NCI-H1092 (cell line): Measurements from ENCODE around the gene PPA1.
"Not testable (repeated sequence)": the region's sequence is repeated elsewhere in the genome, so short reads cannot be mapped to it uniquely, and the experiment has no call there.

Experiments
- DNase-seq: peaks from one replicate; lab custom pipeline; 2025; lab: John Stamatoyannopoulos, UW

Gene PPA1

GRCh38 chr10:70233109-70233938 lies at the start of gene PPA1:
PPA1 (minus strand) TSS chr10:70233429; CDS start chr10:70233327, 102 bp downstream.
- DNase-seq, result peak; percentile 95

GRCh38 chr10:70281609-70282008 lies 48.4 kb upstream of the PPA1 start:
- DNase-seq, result no peak

DNA sequence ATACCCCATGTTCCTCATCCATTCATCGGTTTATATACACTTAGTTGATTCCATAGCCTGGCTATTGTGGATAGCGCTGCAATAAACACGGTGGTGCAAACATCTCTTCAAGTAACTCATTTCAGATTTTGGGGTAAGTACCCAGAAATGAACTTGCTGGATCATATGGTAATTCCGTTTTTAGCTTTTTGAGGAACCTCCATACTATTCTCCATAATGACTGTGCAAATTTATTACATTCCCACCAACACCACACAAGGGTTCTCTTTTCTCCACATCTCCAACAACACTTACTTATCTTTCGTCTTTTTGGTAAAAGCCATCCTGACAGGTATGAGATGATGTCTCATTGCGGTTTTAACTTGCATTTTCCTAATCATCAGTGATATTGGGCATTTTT lies 46.9 kb upstream of the PPA1 start:
- DNase-seq, result no peak

GRCh38 chr10:70277396-70278030 lies 44.3 kb upstream of the PPA1 start:
- DNase-seq, result no peak

DNA sequence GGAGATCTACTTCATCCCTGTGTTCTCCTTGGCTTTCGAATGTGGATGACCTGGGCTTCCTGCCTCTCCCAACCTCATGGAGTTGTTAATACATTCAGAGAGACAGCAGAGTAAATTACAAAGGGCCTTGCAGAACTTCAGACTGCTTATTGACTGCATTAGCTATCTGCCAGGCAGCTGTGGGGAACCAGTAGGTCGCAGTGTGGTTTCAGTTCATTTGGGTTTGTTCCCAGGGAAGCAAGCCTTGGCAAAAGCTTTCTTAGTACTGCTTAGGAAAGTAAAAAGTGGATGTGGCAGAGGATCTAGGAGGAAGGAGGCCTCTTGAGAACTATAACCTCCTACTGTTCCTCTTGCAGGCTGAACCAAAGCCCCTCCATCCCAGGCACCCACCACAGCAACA lies 41.4 kb upstream of the PPA1 start:
- DNase-seq, result no peak

DNA sequence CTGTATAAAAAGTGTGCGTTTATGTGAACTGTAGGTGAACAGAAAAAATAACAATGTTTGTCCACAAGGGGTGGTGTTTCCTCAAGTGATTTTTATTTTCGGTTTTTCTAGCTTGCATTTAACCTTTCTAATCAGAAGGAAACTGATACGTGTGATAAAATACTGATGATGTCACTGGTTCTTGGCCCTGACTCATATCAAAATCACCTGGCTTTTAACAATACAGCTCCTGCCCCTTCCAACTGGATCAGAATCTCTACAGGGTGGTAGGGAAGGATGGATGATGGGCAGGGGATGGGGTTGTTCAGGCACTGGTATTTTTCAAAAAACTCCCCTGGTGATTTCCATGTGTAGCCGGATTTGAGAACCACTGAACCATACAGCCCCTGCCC lies 39.7 kb upstream of the PPA1 start:
- no peak for DNase-seq

GRCh38 chr10:70271996-70272924 lies 39.0 kb upstream of the PPA1 start:
- DNase-seq, result no peak

DNA sequence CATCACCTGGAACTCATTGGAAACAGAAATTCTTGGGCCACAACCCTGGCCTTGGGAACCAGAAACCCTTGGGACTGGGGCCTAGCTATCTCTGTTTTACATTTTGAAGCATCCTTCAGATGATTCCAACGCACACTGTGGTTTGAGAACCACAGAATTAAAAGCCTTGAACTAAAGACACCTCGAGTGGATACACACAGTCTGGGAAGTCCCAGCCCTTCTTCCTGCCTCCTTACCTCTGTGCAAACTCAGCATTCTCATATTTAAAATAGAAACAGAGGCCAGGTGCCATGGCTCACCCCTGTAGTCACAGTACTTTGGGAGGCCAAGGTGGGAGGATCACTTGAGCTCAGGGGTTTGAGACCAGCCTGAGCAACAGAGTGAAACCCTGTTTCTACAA lies 37.7 kb upstream of the PPA1 start:
- no peak for DNase-seq

DNA sequence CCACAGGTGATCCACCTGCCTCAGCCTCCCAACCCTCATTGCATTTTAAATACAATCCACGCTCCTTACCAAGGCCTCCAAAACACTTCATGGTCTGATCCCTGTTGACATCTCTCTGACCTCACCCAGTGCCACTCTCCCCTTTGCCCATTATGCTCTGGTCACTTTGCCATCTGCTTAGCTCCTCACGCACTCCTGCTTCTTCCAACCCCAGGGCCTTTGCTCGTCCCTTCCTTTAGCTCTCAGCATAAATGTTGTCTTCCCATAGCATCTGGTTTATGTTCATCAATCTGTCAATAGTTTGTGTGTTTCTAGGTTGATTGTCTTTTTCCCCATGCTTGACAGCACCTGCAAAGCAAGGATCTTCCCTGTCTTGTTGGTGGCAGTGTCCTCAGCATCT lies 36.5 kb upstream of the PPA1 start:
- no peak for DNase-seq

GRCh38 chr10:70268376-70268775 lies 35.1 kb upstream of the PPA1 start:
- no peak for DNase-seq

- DNase-seq, result no peak
Measured at GRCh38 chr10:70267161-70267933, 34.1 kb upstream of the PPA1 start.

DNA sequence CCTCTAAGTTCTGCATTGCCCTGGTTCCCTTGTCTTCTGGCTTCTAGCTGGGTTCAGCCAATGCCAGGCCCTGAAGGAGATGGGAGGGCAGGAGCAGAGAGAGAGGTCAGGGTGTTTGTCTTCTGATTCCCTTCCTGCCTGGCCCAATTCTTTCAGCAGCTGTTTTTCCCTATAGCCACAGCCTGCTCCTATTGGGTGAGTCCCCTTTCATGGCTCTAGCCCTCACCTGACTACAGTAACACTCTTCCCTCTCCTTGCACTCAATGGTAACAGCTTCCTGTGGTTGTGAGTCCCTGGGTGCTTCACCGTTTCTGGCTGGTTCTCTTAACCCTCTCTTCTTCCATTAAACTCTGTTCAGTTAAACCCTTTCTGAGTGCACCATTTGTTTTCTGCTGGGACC lies 33.5 kb upstream of the PPA1 start:
- no peak for DNase-seq

GRCh38 chr10:70266056-70266455 lies 32.8 kb upstream of the PPA1 start:
- DNase-seq, result no peak

DNA sequence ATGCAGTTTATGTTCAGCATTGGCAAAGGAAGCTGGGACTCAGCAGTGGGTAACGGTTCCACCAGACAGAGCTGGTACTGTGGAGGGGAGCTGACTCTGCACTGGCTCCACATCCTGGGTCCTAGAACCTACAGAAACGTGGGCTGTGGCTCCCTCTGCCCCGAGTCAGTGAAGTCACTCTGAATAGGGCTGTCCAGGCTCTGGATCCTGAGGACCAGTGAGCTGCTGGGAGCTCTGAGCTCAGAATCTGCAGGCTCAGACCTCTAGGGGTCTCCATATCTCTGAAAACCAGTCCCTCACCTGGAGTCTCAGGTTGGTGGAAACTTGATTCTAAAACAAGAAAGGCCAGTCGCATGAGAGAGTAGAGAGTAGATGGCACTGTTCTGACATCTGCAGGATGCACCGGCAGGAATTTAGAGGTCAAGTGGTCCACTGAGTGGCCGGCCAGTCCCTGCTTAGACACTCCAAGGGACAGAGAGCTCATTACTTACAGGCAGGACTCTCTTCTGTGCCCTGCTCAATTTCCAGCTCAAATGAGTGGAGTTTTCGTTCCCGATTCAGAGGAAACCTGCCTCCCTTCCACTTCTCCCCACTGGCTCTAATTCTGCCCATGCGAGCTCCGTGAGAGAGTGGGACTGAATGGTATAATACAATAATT lies 31.9 kb upstream of the PPA1 start:
- no peak for DNase-seq

DNA sequence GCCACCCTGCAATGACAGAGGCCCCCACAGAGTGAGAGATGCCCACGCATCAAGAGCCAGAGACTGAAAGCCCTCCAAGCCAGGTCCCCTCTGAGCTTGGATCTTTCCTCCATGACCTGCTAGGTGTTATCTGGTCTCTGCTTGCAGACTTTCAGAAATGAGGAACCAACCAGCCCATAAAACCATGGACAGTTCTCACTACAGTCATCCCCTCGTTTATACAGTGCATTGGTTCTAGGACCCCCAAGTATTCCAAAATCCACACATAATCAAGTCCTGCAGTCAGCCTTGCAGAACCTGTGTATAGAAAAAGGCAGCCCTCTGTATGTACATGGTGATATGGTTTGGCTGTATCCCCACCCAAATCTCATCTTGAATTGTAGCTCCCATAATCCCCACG lies 27.5 kb upstream of the PPA1 start:
- DNase-seq, result no peak

GRCh38 chr10:70260259-70260658 lies 27.0 kb upstream of the PPA1 start:
- no peak for DNase-seq

- no peak for DNase-seq
Measured at GRCh38 chr10:70258216-70258615, 25.0 kb upstream of the PPA1 start.

GRCh38 chr10:70257816-70258215 lies 24.6 kb upstream of the PPA1 start:
- not testable (repeated sequence) for DNase-seq

DNA sequence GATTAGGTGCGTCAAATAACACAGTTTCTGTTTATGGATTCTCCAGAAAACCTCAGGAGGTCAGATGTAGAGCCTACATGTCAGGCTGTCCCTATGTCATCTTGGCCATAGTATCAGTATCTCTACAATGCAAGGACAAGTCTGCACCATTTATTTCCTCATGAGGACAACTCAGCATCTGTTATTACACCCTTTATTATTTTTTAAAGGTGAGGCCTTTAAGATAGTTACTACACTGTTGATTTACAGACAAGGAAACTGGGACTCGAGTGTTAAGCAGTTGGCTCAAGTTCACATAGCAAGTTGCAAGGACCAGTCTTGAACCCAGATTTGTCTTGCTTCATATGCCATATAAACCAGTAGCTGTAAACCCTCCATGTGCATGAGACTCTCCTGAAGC lies 23.2 kb upstream of the PPA1 start:
- DNase-seq, result no peak

DNA sequence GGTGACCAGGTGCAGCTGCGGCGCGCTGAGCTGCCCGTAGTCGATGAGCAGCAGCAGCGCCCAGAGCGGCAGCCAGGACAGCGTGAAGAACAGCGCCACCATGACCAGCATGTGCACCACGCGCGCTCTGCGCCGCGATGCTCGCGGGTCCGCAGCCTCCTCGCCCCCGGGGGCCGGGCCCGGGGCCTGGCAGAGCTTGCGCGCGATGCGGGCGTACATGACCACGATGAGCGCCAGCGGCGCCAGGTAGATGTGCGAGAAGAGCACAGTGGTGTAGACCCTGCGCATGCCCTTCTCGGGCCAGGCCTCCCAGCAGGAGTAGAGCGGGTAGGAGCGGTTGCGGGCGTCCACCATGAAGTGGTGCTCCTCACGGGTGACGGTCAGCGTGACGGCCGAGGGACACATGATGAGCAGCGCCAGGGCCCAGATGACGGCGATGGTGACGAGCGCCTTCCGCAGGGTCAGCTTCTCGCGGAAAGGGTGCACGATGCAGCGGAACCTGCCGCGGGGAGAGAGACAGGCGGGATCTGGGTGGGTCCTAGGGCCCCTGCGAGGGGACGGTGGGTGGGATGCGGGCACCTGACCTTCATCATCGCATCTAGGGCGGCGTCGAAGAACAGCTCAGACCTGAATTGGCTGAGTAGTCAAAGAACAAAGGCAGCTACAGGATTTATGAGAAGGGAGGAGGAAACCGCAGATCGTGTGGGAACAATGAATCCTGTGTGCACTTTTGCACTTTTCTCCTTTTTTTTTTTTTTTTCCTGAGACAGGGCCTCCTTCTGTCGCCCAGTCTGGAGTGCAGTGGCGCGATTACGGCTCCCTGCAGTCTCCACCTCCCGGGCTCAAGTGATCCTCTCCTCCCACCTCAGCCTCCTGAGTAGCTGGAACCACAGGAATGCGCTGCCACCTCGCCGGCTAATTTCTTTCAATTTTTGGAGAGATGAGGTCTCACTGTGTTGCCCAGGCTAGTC lies 22.4 kb upstream of the PPA1 start:
- DNase-seq, result no peak
